GM12892 (cell line): Measurements from ENCODE around the gene TARM1.

Experiments
- POLR2AphosphoS5 ChIP-seq: IDR thresholded peaks from 2 replicates; pipeline ENCODE4 v1.6.1; 2011; ENCODE audit warnings: low read depth, low read length, control low read depth
- TAF1 ChIP-seq: IDR thresholded peaks from 2 replicates; pipeline ENCODE4 v1.6.1; 2011; ENCODE audit warnings: low read depth, mild to moderate bottlenecking, control low read depth, low read length, borderline replicate concordance

GRCh38 chr19:54100561-54100960 lies 19.4 kb upstream of the TARM1 start, which contains the start of gene OSCAR:
- TF ChIP-seq POLR2AphosphoS5, result no peak
- no peak for TF ChIP-seq TAF1
